ENCODE measurements around the gene TMEM138. TPM values are rescaled to one million over a fixed set of nuclear protein-coding genes. Genes with fewer than 3 reads are reported as not detected.

Gene TMEM138
- polyA plus RNA-seq, 3 donors, result 34.5 to 64.0 (median 50.7) TPM

GRCh38 chr11:61342207-61342803, 19.9 kb upstream of the TMEM138 start:
- no peak for DNase-seq
- H3K4me3 ChIP-seq (replicated peaks in 1 of 3; ENCODE audit: low read depth in 2 of 3, low read length in 3 of 3), result no peak overlapping the region
- H3K4me2 ChIP-seq (replicated peaks; ENCODE audit: extremely low read depth, low read length, poor library complexity, severe bottlenecking), result no peak overlapping the region
- no peak overlapping the region for H3K9ac ChIP-seq (ENCODE audit: insufficient read depth, low read length, poor library complexity, severe bottlenecking)
- peaks cover 15 to 42% of the 10 kb centered on the region in 2 donors for H3K36me3 ChIP-seq (replicated peaks in 1 of 2; ENCODE audit: control insufficient read depth in 1 of 2, insufficient read depth in 2 of 2, low read length in 2 of 2)
- H3K27me3 ChIP-seq (ENCODE audit: control insufficient read depth in 2 of 2, insufficient read depth in 2 of 2, low read length in 2 of 2), result no peaks in the 10 kb centered on the region
- Mint-ChIP-seq H3K27ac (peak overlapping the region in 1 of 7 donors; percentile 44), H3K36me3 (peaks cover 49 to 55% of the 10 kb centered on the region in 2 donors), H3K4me3 (no peak overlapping the region), H3K4me1 (peaks cover 14% of the 10 kb centered on the region), H3K27me3 (ENCODE audit: low read depth in 3 of 3) (peaks cover 0 to 2% (median 1%) of the 10 kb centered on the region in 3 donors), H3K9me3 (no peaks in the 10 kb centered on the region)
- peaks cover 3 to 10% of the 10 kb centered on the region in 2 donors for H3K4me1 ChIP-seq (ENCODE audit: control insufficient read depth in 1 of 2, insufficient read depth in 2 of 2, low read length in 2 of 2)
- TF ChIP-seq, protein P1, sequence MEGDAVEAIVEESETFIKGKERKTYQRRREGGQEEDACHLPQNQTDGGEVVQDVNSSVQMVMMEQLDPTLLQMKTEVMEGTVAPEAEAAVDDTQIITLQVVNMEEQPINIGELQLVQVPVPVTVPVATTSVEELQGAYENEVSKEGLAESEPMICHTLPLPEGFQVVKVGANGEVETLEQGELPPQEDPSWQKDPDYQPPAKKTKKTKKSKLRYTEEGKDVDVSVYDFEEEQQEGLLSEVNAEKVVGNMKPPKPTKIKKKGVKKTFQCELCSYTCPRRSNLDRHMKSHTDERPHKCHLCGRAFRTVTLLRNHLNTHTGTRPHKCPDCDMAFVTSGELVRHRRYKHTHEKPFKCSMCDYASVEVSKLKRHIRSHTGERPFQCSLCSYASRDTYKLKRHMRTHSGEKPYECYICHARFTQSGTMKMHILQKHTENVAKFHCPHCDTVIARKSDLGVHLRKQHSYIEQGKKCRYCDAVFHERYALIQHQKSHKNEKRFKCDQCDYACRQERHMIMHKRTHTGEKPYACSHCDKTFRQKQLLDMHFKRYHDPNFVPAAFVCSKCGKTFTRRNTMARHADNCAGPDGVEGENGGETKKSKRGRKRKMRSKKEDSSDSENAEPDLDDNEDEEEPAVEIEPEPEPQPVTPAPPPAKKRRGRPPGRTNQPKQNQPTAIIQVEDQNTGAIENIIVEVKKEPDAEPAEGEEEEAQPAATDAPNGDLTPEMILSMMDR (IDR thresholded peaks at IDR 0.05), result no peak
- no peak overlapping the region for H3K27ac ChIP-seq (ENCODE audit: low read depth in 1 of 2, low read length in 2 of 2)
- no peaks in the 10 kb centered on the region for H3K79me2 ChIP-seq (ENCODE audit: insufficient read depth, low read length)
- WGBS (ENCODE audit: insufficient coverage), result 70% methylated on average over 19 of the region's 20 CpGs
- intact Hi-C loops (cut with micrococcal nuclease), result no loop called here
- no peak overlapping the region for H2AFZ ChIP-seq (ENCODE audit: insufficient read depth, low read depth, low read length, poor library complexity, severe bottlenecking)
- H3K9me3 ChIP-seq (replicated peaks in 1 of 2; ENCODE audit: control insufficient read depth in 1 of 2, insufficient read depth in 1 of 2, low read length in 2 of 2), result no peaks in the 10 kb centered on the region
- H4K20me1 ChIP-seq (ENCODE audit: insufficient read depth, low read length), result no peaks in the 10 kb centered on the region

DNA sequence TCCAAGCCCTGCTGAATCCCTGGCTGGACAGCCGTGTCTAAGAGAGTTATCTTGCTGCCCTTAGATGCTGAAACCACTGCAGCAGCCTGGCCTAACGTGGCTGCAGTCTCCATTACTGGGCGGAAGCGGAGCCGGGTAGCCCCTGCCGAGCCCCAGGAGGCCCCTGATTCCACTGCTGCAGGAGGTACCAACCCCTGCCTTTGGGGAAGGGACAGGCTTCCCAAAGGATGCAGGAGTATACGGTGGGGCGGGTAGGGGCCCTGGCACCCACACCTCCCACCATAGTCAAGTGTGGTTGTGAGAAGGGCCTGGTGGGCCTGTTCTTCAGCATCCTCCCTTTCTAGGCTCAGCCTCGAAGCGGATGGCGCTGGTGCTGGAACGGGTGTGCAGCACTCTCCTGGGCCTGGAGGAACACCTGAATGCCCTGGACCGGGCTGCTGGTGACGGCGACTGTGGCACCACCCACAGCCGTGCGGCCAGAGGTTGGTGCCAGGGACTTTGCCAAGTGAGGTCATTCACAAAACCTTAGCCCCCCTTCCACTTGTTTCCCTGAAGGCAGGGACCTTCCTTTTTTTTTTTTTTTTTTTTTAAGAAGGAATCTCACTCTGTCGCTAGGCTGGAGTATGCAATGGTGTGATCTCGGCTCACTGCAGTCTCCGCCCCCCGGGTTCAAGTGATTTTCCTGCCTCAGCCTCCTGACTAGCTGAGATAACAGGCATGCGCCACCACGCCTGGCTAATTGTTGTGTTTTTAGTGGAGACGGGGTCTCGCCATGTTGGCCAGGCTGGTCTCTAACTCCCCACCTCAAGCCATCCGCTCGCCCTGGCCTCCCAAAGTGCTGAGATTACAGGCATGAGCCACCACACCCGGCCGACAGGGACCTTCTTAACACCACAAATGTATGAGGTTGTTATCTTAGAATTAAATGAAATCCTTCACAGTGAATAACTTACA, 18.1 kb upstream of the TMEM138 start:
- intact Hi-C loops (cut with micrococcal nuclease), result no loop called here
- peak overlapping the region in 2 of 7 donors; percentile 19 to 52 for H3K27ac Mint-ChIP-seq
- peaks cover 32% of the 10 kb centered on the region for H3K4me1 Mint-ChIP-seq
- H3K4me3 ChIP-seq (replicated peaks in 1 of 3; ENCODE audit: low read depth in 2 of 3, low read length in 3 of 3), result no peak overlapping the region
- peaks cover 20 to 28% of the 10 kb centered on the region in 2 donors for H3K4me1 ChIP-seq (ENCODE audit: control insufficient read depth in 1 of 2, insufficient read depth in 2 of 2, low read length in 2 of 2)
- H3K27ac ChIP-seq (ENCODE audit: low read depth in 1 of 2, low read length in 2 of 2), result no peak overlapping the region
- TF ChIP-seq, protein P1 (IDR thresholded peaks at IDR 0.05), result no peak
- WGBS (ENCODE audit: insufficient coverage), result 95% methylated on average over 15 of the region's 29 CpGs
- H3K27me3 Mint-ChIP-seq (ENCODE audit: low read depth in 3 of 3), result peaks cover 0 to 2% (median 1%) of the 10 kb centered on the region in 3 donors
- no peak overlapping the region for H3K4me2 ChIP-seq (replicated peaks; ENCODE audit: extremely low read depth, low read length, poor library complexity, severe bottlenecking)
- H3K27me3 ChIP-seq (ENCODE audit: control insufficient read depth in 2 of 2, insufficient read depth in 2 of 2, low read length in 2 of 2), result no peaks in the 10 kb centered on the region
- no peaks in the 10 kb centered on the region for H3K79me2 ChIP-seq (ENCODE audit: insufficient read depth, low read length)
- peaks cover 15 to 48% of the 10 kb centered on the region in 2 donors for H3K36me3 ChIP-seq (replicated peaks in 1 of 2; ENCODE audit: control insufficient read depth in 1 of 2, insufficient read depth in 2 of 2, low read length in 2 of 2)
- H3K9ac ChIP-seq (ENCODE audit: insufficient read depth, low read length, poor library complexity, severe bottlenecking), result no peak overlapping the region
- H3K36me3 Mint-ChIP-seq, result peaks cover 55 to 63% of the 10 kb centered on the region in 2 donors
- no peaks in the 10 kb centered on the region for H3K9me3 ChIP-seq (replicated peaks in 1 of 2; ENCODE audit: control insufficient read depth in 1 of 2, insufficient read depth in 1 of 2, low read length in 2 of 2)
- no peaks in the 10 kb centered on the region for H3K9me3 Mint-ChIP-seq
- no peaks in the 10 kb centered on the region for H4K20me1 ChIP-seq (ENCODE audit: insufficient read depth, low read length)
- no peak overlapping the region for H2AFZ ChIP-seq (ENCODE audit: insufficient read depth, low read depth, low read length, poor library complexity, severe bottlenecking)
- no peak for DNase-seq
- H3K4me3 Mint-ChIP-seq, result no peak overlapping the region
